Activated naive CD8-positive, alpha-beta T cell treated with anti-CD3 and anti-CD28 coated beads, Interleukin-2, amount 50 U/mL, for 24 hours (primary cell): Measurements from ENCODE around the gene IPO11.
A peak's percentile ranks its signal among the peaks of the same experiment; 100 is the strongest.

ENCODE experiments used
- ATAC-seq: fragments of 150-1000 bp; cut with Tn5 transposase; one replicate; pipeline ENCODE4 v1.10.0; 2021
- DNase-seq: peaks from one replicate; pipeline ENCODE4 v3.0.0; 2021
- H3K27ac Mint-ChIP-seq: one replicate; pipeline ENCODE4 v1.8.0; 2021; ENCODE audit warnings: mild to moderate bottlenecking, mixed read lengths
- H3K27me3 Mint-ChIP-seq: one replicate; pipeline ENCODE4 v1.8.0; 2021; ENCODE audit warnings: mixed read lengths
- H3K36me3 Mint-ChIP-seq: one replicate; pipeline ENCODE4 v1.8.0; 2021; ENCODE audit warnings: low read depth, mixed read lengths
- H3K4me1 Mint-ChIP-seq: one replicate; pipeline ENCODE4 v1.8.0; 2021; ENCODE audit warnings: mixed read lengths
- H3K4me3 Mint-ChIP-seq: one replicate; pipeline ENCODE4 v1.8.0; 2021; ENCODE audit warnings: mild to moderate bottlenecking, moderate library complexity, mixed read lengths
- H3K9me3 Mint-ChIP-seq: one replicate; pipeline ENCODE4 v1.8.0; 2021; ENCODE audit warnings: mixed read lengths

IPO11 gene

DNA sequence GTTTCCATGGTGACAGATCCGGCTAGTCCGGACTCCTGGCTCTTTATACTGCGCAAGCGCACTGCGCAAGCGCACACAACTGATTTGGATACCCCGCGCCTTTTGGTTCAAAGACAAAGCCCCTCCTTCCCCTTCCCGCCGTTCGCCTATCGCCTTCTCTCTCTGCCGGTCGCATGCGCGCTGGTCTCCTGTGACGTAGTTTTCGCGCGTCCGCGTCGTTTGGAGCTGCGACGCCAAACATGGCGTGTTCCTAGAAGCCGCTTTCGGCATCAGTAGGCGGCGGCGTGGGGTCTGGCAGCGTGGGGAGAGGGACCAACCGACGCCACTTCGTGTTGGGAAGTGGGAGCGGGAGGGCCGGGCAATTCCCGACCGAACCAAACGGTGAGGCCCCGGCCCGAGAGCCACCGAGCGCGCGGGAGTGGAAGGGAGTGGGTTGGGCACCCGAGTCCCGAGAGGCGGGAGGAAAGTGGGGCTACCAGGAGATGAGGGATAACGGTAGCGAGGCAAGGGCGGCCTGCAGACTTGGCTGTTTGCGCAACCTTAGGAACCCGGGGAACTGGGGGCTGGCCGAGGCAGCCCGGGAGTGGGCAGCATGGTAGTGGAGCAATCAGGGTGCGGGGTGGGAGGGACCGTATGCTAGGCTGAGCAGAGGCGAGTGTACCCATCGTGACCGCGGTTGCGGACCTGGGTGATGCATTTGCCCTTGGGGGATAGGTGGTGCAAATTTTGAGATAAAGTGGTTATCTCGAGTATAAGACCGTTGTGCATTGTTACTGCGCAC is at the start of gene IPO11:
Gene IPO11 (plus strand): TSS at position 215 of the 781 bp plus-strand sequence. CDS start 24,517 bp downstream, outside the sequence.
- Mint-ChIP-seq H3K27me3 (peaks cover 3% of the 10 kb centered on the region), H3K4me3 (peak within 1 kb of the TSS; percentile 86), H3K4me1 (peaks cover 30% of the 10 kb centered on the region), H3K9me3 (no peaks in the 10 kb centered on the region), H3K36me3 (peaks cover 11% of the 10 kb centered on the region), H3K27ac (peak within 1 kb of the TSS; percentile 96)
- ATAC-seq (peak; percentile 96), DNase-seq (peak; percentile 99)

DNA sequence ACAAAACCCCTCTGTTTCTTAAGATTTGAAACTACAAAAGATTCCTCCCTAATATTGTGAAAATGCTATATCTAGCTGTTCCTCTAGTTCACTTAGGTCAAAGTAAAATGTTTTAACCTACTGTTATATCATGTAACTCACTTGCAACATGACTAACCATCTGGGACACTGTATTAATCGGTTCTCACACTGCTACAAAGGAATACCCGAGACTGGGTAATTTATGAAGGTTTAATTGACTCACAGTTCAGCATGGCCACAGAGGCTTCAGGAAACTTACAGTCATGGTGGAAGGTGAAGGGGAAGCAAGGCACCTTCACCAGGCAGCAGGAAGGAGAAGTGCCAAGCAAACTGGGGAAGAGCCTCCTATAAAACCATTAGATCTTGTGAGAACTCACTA is 43.5 kb upstream of the IPO11 start:
- no peak overlapping the region for H3K4me3 Mint-ChIP-seq
- no peaks in the 10 kb centered on the region for H3K9me3 Mint-ChIP-seq
- H3K4me1 Mint-ChIP-seq, result peaks cover 8% of the 10 kb centered on the region
- H3K27me3 Mint-ChIP-seq, result no peaks in the 10 kb centered on the region
- DNase-seq, result no peak
- ATAC-seq, result peak; percentile 93
- H3K27ac Mint-ChIP-seq, result peak overlapping the region; percentile 53
- H3K36me3 Mint-ChIP-seq, result peaks cover 43% of the 10 kb centered on the region

DNA sequence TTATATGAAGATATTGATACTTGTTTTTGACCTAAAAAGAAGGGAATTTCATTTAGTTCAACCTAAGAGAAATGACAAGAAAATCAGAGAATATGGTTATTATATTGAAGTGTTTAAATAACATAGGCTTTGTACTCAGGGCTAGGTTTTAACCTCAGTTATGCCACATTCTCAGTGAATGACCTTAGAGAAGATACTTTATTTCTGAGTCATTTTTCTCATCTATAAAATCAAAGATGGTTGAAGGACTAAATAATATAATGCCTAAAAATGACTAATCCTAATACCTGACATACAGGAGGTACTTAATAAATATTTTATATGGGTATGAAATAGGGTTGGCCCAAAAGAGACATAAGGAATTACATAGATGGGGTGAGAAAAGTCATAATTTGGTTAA is 41.2 kb upstream of the IPO11 start:
- no peak overlapping the region for H3K27ac Mint-ChIP-seq
- ATAC-seq, result no peak
- no peaks in the 10 kb centered on the region for H3K9me3 Mint-ChIP-seq
- H3K4me3 Mint-ChIP-seq, result no peak overlapping the region
- H3K36me3 Mint-ChIP-seq, result peaks cover 35% of the 10 kb centered on the region
- no peak for DNase-seq
- H3K4me1 Mint-ChIP-seq, result peaks cover 7% of the 10 kb centered on the region
- H3K27me3 Mint-ChIP-seq, result no peaks in the 10 kb centered on the region

DNA sequence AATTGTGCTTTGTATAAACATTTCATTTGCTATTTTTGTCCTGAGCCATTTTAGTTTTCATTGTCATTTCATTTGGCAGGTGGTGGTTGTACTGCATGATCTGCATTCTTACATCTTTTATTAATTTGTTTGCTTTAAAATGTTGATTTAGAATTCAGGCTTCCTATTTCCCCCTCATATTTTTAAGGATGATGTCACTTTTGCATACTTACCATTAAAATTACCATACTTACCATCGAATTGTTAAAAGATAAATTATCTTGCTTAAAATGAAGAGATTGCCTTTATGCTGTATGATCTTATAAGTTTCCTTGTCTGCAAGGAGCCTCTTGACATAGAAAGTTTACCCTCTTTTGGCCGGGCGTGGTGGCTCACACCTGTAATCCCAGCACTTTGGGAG is 40.0 kb upstream of the IPO11 start:
- Mint-ChIP-seq H3K4me3 (no peak overlapping the region), H3K27me3 (no peaks in the 10 kb centered on the region), H3K27ac (no peak overlapping the region), H3K4me1 (peaks cover 7% of the 10 kb centered on the region), H3K36me3 (peaks cover 36% of the 10 kb centered on the region), H3K9me3 (no peaks in the 10 kb centered on the region)
- no peak for ATAC-seq
- DNase-seq, result no peak

DNA sequence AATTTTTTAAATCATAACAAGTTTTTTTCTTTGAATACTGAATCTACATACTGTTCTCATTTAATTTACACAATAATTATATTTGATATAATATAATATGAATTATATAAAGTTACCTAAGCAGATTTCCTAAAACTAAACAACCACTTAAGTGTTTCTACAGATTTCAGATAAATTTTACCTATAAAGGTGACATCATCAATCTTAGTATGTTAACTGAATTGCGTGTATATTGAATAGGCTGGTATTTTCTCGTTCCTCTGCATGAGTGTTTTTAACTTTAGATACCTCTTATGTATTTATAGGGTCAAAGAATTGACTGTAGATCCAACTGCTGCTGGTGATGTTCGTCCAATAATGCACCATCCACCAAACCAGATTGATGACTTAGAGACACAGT is 39.2 kb upstream of the IPO11 start:
- no peaks in the 10 kb centered on the region for H3K27me3 Mint-ChIP-seq
- ATAC-seq, result no peak
- H3K4me3 Mint-ChIP-seq, result no peak overlapping the region
- peaks cover 7% of the 10 kb centered on the region for H3K4me1 Mint-ChIP-seq
- peaks cover 41% of the 10 kb centered on the region for H3K36me3 Mint-ChIP-seq
- H3K9me3 Mint-ChIP-seq, result no peaks in the 10 kb centered on the region
- no peak overlapping the region for H3K27ac Mint-ChIP-seq
- no peak for DNase-seq

DNA sequence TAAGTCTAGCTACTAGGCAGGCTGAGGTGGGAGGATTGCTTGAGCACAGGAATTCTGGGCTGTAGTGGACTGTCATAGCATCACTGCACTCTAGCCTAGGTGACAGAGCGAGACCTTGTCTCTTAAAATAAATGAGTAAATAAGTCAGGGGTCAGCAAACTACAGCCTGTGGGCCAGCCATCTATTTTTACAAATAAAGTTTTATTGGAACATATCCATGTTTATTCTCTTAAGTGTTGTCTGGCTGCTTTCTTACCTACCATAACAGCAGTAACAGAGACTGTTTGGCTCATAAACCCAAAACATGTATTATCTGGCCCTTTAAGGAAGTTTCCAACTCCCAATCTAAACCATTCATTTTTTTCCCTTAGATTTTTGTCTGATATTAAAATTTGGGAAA is 38.5 kb upstream of the IPO11 start:
- no peak for DNase-seq
- peaks cover 41% of the 10 kb centered on the region for H3K36me3 Mint-ChIP-seq

DNA sequence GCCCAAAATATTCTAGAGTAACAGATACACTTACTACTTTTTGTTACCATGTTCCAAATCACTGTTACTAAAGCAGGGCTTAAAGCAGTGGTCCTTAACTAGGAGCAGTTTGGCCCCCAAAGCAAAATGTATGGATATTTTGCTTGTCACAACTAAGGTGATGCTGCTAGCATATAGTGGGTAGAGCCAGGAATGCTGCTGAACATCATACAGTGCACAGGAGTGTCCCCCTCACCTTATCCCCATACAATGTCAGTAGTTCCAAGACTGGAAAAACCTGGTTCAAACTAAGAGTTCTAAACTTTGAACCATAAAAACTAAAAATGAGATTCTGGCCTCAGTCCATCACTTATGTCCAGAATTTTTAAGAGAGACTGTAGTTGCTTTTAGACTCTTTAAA is 36.9 kb upstream of the IPO11 start:
- no peak for DNase-seq
- Mint-ChIP-seq H3K27me3 (no peaks in the 10 kb centered on the region), H3K27ac (peak overlapping the region; percentile 7), H3K4me3 (no peak overlapping the region), H3K36me3 (peaks cover 41% of the 10 kb centered on the region), H3K9me3 (no peaks in the 10 kb centered on the region), H3K4me1 (no peaks in the 10 kb centered on the region)
- no peak for ATAC-seq

More for the DNA sequence above, 38.5 kb upstream of the IPO11 start:
- Mint-ChIP-seq H3K27ac (no peak overlapping the region), H3K9me3 (no peaks in the 10 kb centered on the region), H3K4me1 (peaks cover 3% of the 10 kb centered on the region), H3K27me3 (no peaks in the 10 kb centered on the region), H3K4me3 (no peak overlapping the region)
- no peak for ATAC-seq

DNA sequence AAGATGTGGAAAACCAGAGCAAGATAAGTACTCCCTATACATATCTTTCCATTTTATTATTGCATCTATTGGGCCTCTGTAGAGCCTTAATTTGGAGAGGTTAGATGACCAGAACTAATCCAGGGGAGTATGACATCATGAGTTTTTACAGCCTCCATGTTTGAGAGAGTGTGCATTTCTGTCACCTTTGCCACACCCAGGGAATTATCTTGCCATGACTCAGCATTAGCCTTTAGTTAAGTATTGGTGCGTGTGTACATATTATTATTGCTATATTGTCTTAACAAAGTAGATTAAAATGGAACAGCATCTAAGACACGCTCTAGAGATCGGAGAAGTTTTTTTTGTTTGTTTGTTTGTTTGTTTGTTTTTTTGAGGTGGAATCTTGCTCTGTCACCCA is 36.5 kb upstream of the IPO11 start:
- peak; percentile 20 for ATAC-seq
- no peak overlapping the region for H3K27ac Mint-ChIP-seq
- H3K4me3 Mint-ChIP-seq, result no peak overlapping the region
- no peak for DNase-seq
- H3K4me1 Mint-ChIP-seq, result no peaks in the 10 kb centered on the region
- H3K9me3 Mint-ChIP-seq, result no peaks in the 10 kb centered on the region
- H3K27me3 Mint-ChIP-seq, result no peaks in the 10 kb centered on the region
- peaks cover 43% of the 10 kb centered on the region for H3K36me3 Mint-ChIP-seq

DNA sequence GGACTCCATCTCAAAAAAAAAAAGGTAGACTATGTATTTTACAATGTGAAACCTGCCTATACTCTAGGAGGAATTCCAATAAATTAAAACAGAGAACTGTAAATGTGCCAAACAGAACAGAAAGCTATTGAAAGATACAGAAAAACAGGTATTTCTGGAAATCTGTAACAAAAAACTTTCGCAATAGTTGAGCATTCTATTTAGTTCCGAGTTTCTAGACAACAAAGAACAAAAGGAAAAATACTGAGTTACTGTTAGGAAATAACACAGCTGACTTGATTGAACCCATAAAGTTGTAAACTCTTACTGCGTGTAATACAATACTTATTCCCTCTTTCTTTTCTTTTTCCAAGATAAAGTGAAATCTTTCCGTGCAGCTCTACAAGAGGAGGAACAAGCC is 27.4 kb upstream of the IPO11 start:
- peaks cover 53% of the 10 kb centered on the region for H3K36me3 Mint-ChIP-seq
- no peak overlapping the region for H3K4me3 Mint-ChIP-seq
- H3K27ac Mint-ChIP-seq, result peak overlapping the region; percentile 44
- ATAC-seq (no peak), DNase-seq (no peak)
- H3K27me3 Mint-ChIP-seq, result no peaks in the 10 kb centered on the region
- H3K9me3 Mint-ChIP-seq, result no peaks in the 10 kb centered on the region
- H3K4me1 Mint-ChIP-seq, result no peaks in the 10 kb centered on the region

DNA sequence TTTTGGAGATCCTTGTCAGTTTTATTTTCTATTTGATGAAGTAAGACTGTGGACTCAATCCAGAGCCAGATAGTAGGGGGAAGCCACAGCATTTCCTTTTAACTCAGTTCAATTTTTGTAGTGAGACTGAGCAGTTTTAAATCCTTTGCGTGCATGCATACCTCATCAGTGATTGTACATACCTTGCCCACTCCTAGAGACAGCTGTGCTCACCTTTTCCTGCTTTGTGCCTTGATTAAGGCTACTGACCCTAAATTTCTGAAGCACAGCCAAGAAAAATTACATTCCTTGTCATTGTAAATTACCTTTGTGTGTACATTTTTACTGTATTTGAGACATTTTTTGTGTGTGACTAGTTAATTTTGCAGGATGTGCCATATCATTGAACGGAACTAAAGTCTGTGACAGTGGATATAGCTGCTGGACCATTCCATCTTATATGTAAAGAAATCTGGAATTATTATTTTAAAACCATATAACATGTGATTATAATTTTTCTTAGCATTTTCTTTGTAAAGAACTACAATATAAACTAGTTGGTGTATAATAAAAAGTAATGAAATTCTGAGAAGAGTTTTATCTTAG is 26.7 kb upstream of the IPO11 start:
- H3K4me3 Mint-ChIP-seq, result no peak overlapping the region
- H3K27me3 Mint-ChIP-seq, result no peaks in the 10 kb centered on the region
- DNase-seq (no peak), ATAC-seq (no peak)
- peaks cover 4% of the 10 kb centered on the region for H3K4me1 Mint-ChIP-seq
- H3K27ac Mint-ChIP-seq, result peak overlapping the region; percentile 44
- H3K9me3 Mint-ChIP-seq, result no peaks in the 10 kb centered on the region
- peaks cover 54% of the 10 kb centered on the region for H3K36me3 Mint-ChIP-seq

DNA sequence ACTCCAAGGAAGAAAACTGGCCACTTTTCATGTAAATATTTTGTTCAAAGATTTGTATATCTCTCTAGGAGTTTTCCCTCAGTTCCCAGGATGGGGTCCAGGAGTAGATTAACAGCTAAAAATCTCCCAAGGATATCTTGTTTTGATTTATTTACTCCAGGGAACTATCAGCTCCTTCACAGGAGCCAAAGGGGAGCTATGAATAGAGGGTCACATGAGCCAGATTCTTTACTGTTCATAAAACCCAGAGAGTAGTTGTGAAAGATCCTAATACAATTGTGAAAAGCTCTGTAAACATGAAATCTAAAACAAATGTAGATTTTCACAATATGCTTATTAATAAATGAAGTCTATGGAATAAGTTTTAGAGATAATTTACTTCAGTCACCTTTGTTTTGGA is 25.7 kb upstream of the IPO11 start:
- no peaks in the 10 kb centered on the region for H3K9me3 Mint-ChIP-seq

DNA sequence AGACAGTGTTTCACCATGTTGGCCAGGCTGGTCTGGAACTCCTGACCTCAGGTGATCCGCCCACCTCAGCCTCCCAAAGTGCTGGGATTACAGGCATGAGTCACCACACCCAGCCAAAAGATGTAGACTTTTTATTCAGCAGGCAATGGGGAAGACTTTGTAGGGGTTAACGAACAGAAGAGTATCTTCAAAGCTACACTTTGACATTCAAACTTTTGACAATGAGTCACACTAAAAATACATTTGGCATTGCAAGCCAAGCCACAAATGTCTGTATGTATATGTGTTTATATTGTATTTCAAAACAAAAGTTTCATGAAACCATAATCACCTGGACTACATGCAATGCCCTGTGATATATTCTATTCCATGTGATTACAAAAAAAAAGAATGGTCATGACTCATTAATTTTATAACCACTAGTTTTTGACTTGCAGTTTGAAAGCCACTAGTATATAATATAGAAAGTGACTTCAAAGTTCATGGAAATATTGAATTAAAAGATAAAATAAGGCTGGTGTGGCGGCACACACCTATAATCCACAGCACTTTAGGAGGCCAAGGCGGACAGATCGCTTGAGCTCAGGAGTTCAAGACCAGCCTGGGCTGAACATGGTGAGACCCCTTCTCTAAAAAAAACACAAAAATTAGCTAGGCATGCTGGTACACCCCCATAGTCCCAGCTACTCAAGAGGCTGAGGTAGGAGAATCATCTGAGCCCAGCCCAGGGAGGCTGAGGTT is 17.2 kb upstream of the IPO11 start:
- Mint-ChIP-seq H3K9me3 (no peaks in the 10 kb centered on the region), H3K4me1 (peaks cover 65% of the 10 kb centered on the region), H3K27me3 (no peaks in the 10 kb centered on the region), H3K36me3 (peaks cover 77% of the 10 kb centered on the region), H3K27ac (peak overlapping the region; percentile 90), H3K4me3 (no peak overlapping the region)
- peak; percentile 91 for ATAC-seq
- peak; percentile 31 for DNase-seq

More for the DNA sequence above, 25.7 kb upstream of the IPO11 start:
- peaks cover 8% of the 10 kb centered on the region for H3K4me1 Mint-ChIP-seq
- H3K36me3 Mint-ChIP-seq, result peaks cover 54% of the 10 kb centered on the region
- no peaks in the 10 kb centered on the region for H3K27me3 Mint-ChIP-seq
- H3K4me3 Mint-ChIP-seq, result no peak overlapping the region
- ATAC-seq (no peak), DNase-seq (no peak)
- H3K27ac Mint-ChIP-seq, result peak overlapping the region; percentile 68

DNA sequence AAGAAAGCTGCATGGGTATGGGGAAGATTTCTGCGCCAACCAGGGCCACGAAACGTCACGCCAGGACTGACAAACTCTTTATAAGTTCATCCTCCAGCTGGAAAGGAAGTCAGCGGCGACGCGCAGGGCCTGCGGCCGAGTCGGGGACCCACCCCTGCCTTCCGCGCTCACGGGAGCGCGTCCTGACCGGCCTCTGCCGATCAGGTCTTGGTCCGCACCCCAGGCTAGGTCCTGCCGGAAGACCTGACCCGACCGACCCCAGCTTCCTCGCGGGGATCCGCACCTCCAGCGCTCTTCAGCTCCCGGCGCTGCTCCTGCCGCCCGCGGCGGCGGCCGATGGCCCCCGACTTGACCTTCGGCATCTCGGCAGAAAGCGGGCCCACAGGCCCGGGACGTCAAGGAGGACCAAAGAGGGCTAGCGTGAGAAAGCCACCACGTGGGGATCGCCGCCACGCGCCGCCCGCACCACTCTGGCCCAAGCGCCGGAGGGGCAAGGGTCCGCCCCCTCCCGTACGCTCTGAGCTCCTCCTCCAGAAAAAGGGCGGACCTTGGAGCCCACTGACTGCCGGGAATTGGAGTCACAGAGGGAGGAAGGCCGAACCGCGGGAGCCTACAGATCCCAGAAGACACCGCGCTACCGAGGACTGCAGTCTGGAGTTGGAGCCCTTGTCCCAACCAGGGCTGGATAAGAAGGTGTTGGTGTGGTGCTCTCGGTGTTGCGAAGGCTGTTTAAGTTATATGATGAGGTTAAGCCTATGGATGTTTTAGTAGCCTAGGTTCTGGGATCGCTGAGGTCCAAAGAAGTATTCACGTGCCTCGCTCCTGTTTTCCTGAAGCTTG is 8.9 kb upstream of the IPO11 start, which contains the start of gene DIMT1:
Gene DIMT1 (minus strand): TSS at position 495 of the 840 bp plus-strand sequence. CDS start 133 bp downstream, at position 362.
- Mint-ChIP-seq H3K4me3 (peak within 1 kb of the TSS; percentile 99), H3K9me3 (no peaks in the 10 kb centered on the region), H3K36me3 (peaks cover 26% of the 10 kb centered on the region), H3K27ac (peak within 1 kb of the TSS; percentile 98), H3K4me1 (peaks cover 33% of the 10 kb centered on the region), H3K27me3 (no peaks in the 10 kb centered on the region)
- DNase-seq (peak; percentile 90), ATAC-seq (peak; percentile 99)

DNA sequence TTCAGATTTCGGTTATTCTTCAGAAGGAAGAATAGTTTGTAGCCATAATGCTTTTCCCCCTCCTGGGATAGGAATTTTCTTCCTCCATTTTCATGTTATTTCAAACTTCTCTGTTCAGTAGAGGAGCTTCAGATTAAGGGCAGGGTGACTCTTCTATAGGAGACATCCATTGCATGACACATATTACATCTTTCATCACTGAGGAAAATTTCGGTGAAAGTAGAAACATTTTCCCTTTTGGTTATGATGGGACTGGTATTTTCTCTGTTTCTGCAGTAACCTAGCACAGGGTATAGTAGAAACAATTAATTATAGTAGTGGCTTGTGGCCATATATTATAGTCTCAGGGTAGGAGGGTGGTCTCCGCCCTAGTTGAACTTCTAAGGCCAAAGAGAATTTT is 1.1 kb downstream of the IPO11 start:
- H3K4me3 Mint-ChIP-seq, result peak overlapping the region; percentile 86
- H3K27me3 Mint-ChIP-seq, result peaks cover 3% of the 10 kb centered on the region
- H3K4me1 Mint-ChIP-seq, result peaks cover 30% of the 10 kb centered on the region
- ATAC-seq (no peak), DNase-seq (no peak)
- peaks cover 15% of the 10 kb centered on the region for H3K36me3 Mint-ChIP-seq
- peak overlapping the region; percentile 96 for H3K27ac Mint-ChIP-seq
- H3K9me3 Mint-ChIP-seq, result no peaks in the 10 kb centered on the region
